Measurements from ENCODE around the gene LGR6.
A peak's percentile ranks its signal among the peaks of the same experiment; 100 is the strongest.

LGR6 gene

DNA sequence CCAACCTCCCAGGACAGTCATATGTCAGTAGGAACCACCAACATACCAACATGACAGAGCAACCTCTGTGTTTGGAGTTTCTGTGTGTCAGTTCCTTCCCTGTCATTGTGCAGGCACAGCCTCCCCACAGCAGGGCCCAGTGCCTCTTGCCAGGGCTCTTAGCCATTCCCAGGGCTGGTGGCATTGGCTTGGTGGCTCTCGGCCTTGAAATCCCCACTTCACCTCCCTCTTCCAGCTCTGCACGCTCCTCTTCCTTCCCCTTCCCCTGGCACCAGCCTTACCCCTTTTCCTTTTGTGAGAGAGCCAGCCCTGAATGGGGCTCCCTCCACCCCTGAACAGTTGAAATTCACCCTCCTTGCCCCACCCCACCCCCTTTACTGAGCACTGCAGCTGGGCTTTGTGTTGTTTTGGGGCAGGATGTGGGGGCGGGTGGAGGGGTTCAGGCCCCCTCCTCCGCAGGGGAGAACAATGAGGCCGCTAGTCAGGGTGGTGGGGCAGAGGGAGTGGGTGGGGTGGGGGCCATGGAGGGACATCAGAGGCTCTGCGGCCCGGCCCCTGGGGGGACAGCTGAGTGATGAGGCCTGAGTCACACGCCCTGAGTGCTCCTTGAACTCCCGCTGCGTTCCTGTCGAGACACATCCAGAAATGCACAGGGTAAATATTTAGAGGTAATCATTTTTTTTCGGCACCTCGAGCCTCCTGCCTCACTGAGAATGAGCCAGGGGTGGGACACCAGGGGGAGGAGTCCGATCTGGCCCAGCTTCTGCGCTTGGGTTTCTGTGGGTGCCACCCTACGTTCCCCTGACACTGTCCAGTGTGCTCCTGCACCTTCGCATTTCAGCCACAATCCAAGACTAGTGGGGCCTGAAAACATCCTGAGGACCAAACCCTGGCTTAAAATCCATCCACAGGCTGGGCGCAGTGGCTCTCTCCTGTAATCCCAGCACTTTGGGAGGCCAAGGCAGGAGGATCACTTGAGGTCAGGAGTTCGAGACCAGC, 28.6 kb downstream of the LGR6 start (continued):
- TF ChIP-seq ZNF433 (tag by site-specific recombination; IDR thresholded peaks at IDR 0.05; ENCODE audit: low read depth) (no peak), ZSCAN23 (tag by site-specific recombination; IDR thresholded peaks at IDR 0.05) (0 out of 2 replicates have a peak, but pooled peaks have one; percentile 20), ZNF76 (tag by site-specific recombination; IDR thresholded peaks at IDR 0.05; ENCODE audit: borderline replicate concordance, low read depth) (no peak), ZNF426 (tag by site-specific recombination; IDR thresholded peaks at IDR 0.05) (no peak), ZNF302 (tag by site-specific recombination; IDR thresholded peaks at IDR 0.05; ENCODE audit: low read depth) (no peak), ZNF624 (tag by site-specific recombination; IDR thresholded peaks at IDR 0.05) (no peak), ZNF223 (tag by site-specific recombination; IDR thresholded peaks at IDR 0.05) (no peak), SP3 (tag by site-specific recombination; IDR thresholded peaks at IDR 0.05) (no peak), ZNF530 (tag by site-specific recombination; IDR thresholded peaks at IDR 0.05; ENCODE audit: low read depth) (no peak), ZNF658 (tag by site-specific recombination; IDR thresholded peaks at IDR 0.05) (no peak), ZNF571 (tag by site-specific recombination; IDR thresholded peaks at IDR 0.05) (no peak), ZNF585B (tag by site-specific recombination; IDR thresholded peaks at IDR 0.05) (no peak), ZNF830 (tag by site-specific recombination; IDR thresholded peaks at IDR 0.05; ENCODE audit: low read depth) (no peak), ZNF19 (tag by site-specific recombination; IDR thresholded peaks at IDR 0.05; ENCODE audit: low read depth) (no peak), ZNF175 (tag by site-specific recombination; IDR thresholded peaks at IDR 0.05) (no peak), ZNF544 (tag by site-specific recombination; IDR thresholded peaks at IDR 0.05) (no peak), ZBTB1 (tag by site-specific recombination; IDR thresholded peaks at IDR 0.05) (no peak), ZNF214 (tag by site-specific recombination; IDR thresholded peaks at IDR 0.05; ENCODE audit: borderline replicate concordance) (no peak), KLF1 (tag by site-specific recombination; IDR thresholded peaks at IDR 0.05) (peak; percentile 82), ZNF202 (tag by site-specific recombination; IDR thresholded peaks at IDR 0.05; ENCODE audit: borderline replicate concordance) (no peak), ZNF266 (tag by site-specific recombination; IDR thresholded peaks at IDR 0.05; ENCODE audit: low read depth) (no peak), ZFP69B (tag by site-specific recombination; IDR thresholded peaks at IDR 0.05) (no peak), OSR2 (tag by site-specific recombination; IDR thresholded peaks at IDR 0.05) (peak; percentile 54; the same call in 1 of the 2 replicates), ZNF292 (tag by site-specific recombination; IDR thresholded peaks at IDR 0.05; ENCODE audit: borderline replicate concordance, low read depth) (no peak), ZNF24 (tag by site-specific recombination; IDR thresholded peaks at IDR 0.05) (peak; percentile 76; the same call in 1 of the 2 replicates), ZNF112 (tag by site-specific recombination; IDR thresholded peaks at IDR 0.05) (no peak), IKZF3 (tag by site-specific recombination; IDR thresholded peaks at IDR 0.05) (0 out of 2 replicates have a peak, but pooled peaks have one; percentile 29)
- TF ChIP-seq, protein P1, sequence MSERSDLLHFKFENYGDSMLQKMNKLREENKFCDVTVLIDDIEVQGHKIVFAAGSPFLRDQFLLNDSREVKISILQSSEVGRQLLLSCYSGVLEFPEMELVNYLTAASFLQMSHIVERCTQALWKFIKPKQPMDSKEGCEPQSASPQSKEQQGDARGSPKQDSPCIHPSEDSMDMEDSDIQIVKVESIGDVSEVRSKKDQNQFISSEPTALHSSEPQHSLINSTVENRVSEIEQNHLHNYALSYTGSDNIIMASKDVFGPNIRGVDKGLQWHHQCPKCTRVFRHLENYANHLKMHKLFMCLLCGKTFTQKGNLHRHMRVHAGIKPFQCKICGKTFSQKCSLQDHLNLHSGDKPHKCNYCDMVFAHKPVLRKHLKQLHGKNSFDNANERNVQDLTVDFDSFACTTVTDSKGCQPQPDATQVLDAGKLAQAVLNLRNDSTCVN (tag by site-specific recombination; optimal IDR thresholded peaks at IDR 0.05) = no peak
- TF ChIP-seq, protein P2, sequence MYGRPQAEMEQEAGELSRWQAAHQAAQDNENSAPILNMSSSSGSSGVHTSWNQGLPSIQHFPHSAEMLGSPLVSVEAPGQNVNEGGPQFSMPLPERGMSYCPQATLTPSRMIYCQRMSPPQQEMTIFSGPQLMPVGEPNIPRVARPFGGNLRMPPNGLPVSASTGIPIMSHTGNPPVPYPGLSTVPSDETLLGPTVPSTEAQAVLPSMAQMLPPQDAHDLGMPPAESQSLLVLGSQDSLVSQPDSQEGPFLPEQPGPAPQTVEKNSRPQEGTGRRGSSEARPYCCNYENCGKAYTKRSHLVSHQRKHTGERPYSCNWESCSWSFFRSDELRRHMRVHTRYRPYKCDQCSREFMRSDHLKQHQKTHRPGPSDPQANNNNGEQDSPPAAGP (tag by site-specific recombination; IDR thresholded peaks at IDR 0.05) = peak; percentile 86
- TF ChIP-seq, protein P3, sequence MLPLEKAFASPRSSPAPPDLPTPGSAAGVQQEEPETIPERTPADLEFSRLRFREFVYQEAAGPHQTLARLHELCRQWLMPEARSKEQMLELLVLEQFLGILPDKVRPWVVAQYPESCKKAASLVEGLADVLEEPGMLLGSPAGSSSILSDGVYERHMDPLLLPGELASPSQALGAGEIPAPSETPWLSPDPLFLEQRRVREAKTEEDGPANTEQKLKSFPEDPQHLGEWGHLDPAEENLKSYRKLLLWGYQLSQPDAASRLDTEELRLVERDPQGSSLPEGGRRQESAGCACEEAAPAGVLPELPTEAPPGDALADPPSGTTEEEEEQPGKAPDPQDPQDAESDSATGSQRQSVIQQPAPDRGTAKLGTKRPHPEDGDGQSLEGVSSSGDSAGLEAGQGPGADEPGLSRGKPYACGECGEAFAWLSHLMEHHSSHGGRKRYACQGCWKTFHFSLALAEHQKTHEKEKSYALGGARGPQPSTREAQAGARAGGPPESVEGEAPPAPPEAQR (tag by site-specific recombination; IDR thresholded peaks at IDR 0.05) = no peak
- TF ChIP-seq, protein P4, sequence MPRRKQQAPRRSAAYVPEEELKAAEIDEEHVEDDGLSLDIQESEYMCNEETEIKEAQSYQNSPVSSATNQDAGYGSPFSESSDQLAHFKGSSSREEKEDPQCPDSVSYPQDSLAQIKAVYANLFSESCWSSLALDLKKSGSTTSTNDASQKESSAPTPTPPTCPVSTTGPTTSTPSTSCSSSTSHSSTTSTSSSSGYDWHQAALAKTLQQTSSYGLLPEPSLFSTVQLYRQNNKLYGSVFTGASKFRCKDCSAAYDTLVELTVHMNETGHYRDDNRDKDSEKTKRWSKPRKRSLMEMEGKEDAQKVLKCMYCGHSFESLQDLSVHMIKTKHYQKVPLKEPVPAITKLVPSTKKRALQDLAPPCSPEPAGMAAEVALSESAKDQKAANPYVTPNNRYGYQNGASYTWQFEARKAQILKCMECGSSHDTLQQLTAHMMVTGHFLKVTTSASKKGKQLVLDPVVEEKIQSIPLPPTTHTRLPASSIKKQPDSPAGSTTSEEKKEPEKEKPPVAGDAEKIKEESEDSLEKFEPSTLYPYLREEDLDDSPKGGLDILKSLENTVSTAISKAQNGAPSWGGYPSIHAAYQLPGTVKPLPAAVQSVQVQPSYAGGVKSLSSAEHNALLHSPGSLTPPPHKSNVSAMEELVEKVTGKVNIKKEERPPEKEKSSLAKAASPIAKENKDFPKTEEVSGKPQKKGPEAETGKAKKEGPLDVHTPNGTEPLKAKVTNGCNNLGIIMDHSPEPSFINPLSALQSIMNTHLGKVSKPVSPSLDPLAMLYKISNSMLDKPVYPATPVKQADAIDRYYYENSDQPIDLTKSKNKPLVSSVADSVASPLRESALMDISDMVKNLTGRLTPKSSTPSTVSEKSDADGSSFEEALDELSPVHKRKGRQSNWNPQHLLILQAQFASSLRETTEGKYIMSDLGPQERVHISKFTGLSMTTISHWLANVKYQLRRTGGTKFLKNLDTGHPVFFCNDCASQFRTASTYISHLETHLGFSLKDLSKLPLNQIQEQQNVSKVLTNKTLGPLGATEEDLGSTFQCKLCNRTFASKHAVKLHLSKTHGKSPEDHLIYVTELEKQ (tag by site-specific recombination; IDR thresholded peaks at IDR 0.05; ENCODE audit: borderline replicate concordance) = peak; percentile 67; the same call in 1 of the 2 replicates
- TF ChIP-seq, protein P5, sequence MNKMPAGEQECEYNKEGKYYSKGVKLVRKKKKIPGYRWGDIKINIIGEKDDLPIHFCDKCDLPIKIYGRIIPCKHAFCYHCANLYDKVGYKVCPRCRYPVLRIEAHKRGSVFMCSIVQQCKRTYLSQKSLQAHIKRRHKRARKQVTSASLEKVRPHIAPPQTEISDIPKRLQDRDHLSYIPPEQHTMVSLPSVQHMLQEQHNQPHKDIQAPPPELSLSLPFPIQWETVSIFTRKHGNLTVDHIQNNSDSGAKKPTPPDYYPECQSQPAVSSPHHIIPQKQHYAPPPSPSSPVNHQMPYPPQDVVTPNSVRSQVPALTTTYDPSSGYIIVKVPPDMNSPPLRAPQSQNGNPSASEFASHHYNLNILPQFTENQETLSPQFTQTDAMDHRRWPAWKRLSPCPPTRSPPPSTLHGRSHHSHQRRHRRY (tag by site-specific recombination; IDR thresholded peaks at IDR 0.05) = no peak
